WERI-Rb-1 (cell line): Measurements from ENCODE around the gene OSBPL7.

Source experiments
- DNase-seq: peaks from one replicate; pipeline ENCODE4 v3.0.0-alpha.2; 2020
- H3K27ac ChIP-seq: fragments of 250-450 bp; sonication (Bioruptor Pico); 2 replicates; pipeline ENCODE4 v1.5.1; 2020; ENCODE audit warnings: mild to moderate bottlenecking, moderate library complexity
- H3K27me3 ChIP-seq: fragments of 250-450 bp; sonication (Bioruptor Pico); 2 replicates; pipeline ENCODE4 v1.5.1; 2021; ENCODE audit warnings: mild to moderate bottlenecking, low read depth, moderate library complexity; ENCODE audit not compliant: insufficient read depth, severe bottlenecking
- H3K36me3 ChIP-seq: fragments of 250-450 bp; sonication (Bioruptor Pico); 2 replicates; pipeline ENCODE4 v1.5.1; 2020; ENCODE audit warnings: mild to moderate bottlenecking, moderate library complexity
- H3K4me3 ChIP-seq: 2 replicates; pipeline ENCODE4 v1.5.1; 2011; ENCODE audit warnings: low read depth, mild to moderate bottlenecking, control low read depth, low read length
- H3K9me3 ChIP-seq: fragments of 250-450 bp; sonication (Bioruptor Pico); 2 replicates; pipeline ENCODE4 v1.5.1; 2021; ENCODE audit warnings: mild to moderate bottlenecking, moderate library complexity; ENCODE audit not compliant: severe bottlenecking
- TF ChIP-seq, protein P1 (sequence below): IDR thresholded peaks from 2 replicates; pipeline ENCODE4 v1.5.1; 2011; ENCODE audit warnings: low read depth, mild to moderate bottlenecking, control low read depth, inconsistent platforms, low read length

The OSBPL7 gene

DNA sequence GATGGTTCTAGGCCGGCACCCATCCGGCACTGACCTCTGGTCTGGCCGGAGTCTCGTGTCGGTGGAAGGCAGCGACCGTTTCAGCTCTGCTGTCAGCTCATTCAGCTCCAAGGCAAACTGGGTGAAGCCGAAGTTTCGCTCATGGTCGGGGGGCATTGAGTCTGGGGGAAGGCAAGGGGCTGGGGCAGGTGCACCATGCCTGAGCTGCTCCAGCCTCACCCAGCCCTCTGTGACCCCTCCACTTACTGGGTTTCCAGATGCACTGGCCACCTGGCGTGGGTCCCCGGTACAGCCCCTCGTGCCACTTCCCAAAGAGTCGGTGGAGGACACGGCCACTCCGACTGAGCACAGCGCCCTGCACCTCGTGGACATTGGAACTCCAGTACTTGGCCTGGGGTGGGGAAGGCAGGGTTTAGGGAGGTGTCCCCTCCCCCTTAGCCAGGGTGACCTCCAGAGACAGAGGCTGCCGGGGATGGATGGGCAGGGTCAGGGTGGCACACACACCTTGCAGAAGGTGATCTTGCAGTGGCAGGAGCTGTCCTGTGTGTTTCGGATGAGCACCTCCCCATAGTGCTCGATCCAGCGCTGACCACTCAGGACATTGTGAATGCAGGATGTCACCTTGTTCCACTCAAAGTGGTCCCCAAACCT lies 12.6 kb downstream of the OSBPL7 start:
- Histone ChIP-seq H3K4me3 (no peak overlapping the region), H3K27ac (peak overlapping the region; percentile 66), H3K9me3 (no peaks in the 10 kb centered on the region), H3K27me3 (no peaks in the 10 kb centered on the region), H3K36me3 (peaks cover 39% of the 10 kb centered on the region)
- TF ChIP-seq, protein P1, sequence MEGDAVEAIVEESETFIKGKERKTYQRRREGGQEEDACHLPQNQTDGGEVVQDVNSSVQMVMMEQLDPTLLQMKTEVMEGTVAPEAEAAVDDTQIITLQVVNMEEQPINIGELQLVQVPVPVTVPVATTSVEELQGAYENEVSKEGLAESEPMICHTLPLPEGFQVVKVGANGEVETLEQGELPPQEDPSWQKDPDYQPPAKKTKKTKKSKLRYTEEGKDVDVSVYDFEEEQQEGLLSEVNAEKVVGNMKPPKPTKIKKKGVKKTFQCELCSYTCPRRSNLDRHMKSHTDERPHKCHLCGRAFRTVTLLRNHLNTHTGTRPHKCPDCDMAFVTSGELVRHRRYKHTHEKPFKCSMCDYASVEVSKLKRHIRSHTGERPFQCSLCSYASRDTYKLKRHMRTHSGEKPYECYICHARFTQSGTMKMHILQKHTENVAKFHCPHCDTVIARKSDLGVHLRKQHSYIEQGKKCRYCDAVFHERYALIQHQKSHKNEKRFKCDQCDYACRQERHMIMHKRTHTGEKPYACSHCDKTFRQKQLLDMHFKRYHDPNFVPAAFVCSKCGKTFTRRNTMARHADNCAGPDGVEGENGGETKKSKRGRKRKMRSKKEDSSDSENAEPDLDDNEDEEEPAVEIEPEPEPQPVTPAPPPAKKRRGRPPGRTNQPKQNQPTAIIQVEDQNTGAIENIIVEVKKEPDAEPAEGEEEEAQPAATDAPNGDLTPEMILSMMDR = no peak
- no peak for DNase-seq

DNA sequence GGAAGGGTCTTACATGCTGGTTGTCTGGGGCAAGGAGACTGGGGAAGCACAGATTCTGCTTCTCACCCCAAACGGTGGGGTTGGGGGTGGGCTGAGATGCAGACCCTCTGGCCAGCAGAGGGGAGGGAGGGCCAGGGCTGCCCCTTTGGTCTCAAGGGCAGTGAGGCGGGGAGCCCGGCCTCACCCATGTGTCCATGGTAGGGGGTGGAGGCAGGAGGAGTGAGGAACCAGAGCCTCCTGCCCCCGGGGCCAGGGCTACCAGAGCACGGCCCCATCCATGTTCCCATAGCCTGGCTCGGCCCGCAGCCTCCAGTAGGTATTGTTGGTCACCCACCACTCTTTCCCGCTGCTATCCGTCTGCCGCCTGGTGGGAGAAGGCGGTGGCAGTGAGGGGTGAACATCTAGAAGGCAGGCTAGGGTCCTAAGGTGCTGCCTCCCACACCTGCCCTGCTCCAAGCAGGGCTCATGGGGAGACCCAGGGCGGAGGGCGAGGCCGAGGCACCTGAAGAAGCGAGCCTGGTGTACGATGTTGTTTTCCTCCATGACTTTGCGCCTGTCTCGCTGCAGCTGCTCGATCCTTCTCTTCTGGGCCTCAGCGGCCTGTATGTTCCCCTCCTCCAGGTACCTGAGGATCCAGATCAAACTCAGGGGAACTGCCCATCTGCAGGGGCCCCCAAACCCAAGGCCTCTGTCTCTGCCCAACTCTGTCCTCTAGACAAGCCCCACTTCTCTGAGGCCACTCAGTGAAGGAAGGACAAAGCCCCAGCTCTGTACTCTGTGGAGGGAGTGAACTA lies 13.4 kb downstream of the OSBPL7 start:
- Histone ChIP-seq H3K9me3 (no peaks in the 10 kb centered on the region), H3K27me3 (no peaks in the 10 kb centered on the region), H3K27ac (no peak overlapping the region; the same call in 1 of the 2 replicates), H3K4me3 (no peak overlapping the region), H3K36me3 (peaks cover 35% of the 10 kb centered on the region)
- DNase-seq = no peak
- TF ChIP-seq, protein P1 = no peak

DNA sequence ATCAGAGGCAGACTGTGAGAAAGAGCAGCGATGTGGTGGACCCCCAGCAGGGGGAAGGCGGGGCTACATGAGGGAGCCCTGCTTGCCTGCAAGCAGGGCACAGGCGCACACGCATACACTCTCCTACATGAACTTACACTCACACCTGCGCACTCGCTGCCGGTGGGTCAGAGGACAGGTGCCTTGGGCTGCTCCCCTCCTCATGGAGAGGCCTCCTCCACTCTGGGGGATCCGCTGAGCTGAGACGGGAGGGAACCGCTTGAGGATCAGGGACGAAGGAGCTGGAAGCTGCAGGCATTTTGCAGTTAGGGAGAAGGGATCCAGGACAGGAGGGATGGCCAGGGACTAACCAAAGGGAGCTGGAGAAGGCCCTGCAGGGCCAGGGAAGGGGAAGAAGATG lies 14.2 kb downstream of the OSBPL7 start:
- Histone ChIP-seq H3K27me3 (no peaks in the 10 kb centered on the region), H3K9me3 (no peaks in the 10 kb centered on the region), H3K27ac (no peak overlapping the region), H3K4me3 (no peak overlapping the region), H3K36me3 (peaks cover 31% of the 10 kb centered on the region)
- no peak for DNase-seq
- TF ChIP-seq, protein P1 = no peak

DNA sequence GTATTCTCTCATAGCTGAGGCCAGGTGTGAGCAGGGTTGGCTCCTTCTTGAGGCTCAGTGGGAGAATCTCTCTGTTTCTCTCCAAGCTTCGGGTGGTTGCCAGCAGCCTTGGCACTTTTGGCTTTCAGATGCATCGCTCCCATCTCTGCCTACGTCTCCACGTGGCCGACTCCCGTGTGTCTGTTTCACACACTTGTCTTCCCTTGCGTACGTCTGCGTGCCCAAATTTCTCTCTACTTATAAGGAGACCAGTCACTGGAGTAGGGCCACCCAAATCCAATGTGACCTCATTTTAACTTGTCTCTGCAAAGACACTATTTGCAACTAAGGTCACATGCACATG lies 14.7 kb downstream of the OSBPL7 start:
- TF ChIP-seq, protein P1 = no peak
- H3K4me3 ChIP-seq = no peak overlapping the region
- H3K9me3 ChIP-seq = no peaks in the 10 kb centered on the region
- peaks cover 31% of the 10 kb centered on the region for H3K36me3 ChIP-seq
- DNase-seq = no peak
- H3K27me3 ChIP-seq = no peaks in the 10 kb centered on the region
- no peak overlapping the region for H3K27ac ChIP-seq

DNA sequence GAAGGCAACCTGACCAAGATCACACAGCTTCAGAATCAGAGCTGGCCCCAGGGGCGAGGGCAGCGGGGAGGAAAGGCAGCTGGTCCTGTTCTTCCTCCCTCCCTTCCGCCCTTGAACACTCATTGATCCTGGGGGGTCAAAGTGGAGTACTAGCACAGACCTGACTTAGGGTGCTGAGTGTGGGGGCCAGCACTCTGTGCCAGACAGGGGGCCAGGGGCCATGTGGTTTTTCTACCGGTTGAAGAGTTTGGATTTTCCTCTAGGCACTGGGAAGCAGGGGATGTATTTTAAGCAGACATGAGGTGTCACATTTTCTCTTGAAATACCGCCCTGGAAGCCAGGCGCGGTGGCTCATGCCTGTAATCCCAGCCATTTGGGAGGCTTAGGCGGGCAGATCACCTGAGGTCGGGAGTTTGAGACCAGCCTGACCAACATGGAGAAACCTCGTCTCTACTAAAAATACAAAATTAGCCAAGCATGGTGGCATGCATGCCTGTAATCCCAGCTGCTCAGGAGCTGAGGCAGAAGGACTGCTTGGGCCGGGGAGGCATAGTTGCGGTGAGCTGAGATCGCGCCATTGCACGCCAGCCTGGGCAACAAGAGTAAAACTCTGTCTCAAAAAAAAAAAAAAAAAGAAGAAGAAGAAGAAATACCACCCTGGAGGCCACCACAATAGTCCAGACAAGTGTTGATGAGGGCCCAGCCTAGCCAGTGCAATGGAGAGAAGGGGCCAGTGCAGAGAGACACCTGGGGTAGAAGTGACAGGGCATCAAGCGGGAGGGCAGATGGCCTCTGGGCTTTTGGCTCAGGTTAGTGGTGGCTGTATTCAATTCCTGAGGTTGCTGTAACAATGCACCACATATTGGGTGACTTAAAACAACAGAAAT lies 15.3 kb downstream of the OSBPL7 start:
- peak; percentile 65 for DNase-seq
- H3K27me3 ChIP-seq = no peaks in the 10 kb centered on the region
- TF ChIP-seq, protein P1 = no peak
- no peak overlapping the region; the same call in 1 of the 2 replicates for H3K27ac ChIP-seq
- H3K9me3 ChIP-seq = no peaks in the 10 kb centered on the region
- H3K36me3 ChIP-seq = peaks cover 31% of the 10 kb centered on the region
- no peak overlapping the region for H3K4me3 ChIP-seq
